HEK293T (cell line): Measurements from ENCODE around the gene XDH.

Source experiments
- CTCF ChIA-PET: fragments of 350-600 bp; formaldehyde crosslinking; extraction: SDS; loops from one replicate; lab custom pipeline; 2021; ENCODE audit warnings: antibody characterized with exemption, inconsistent platforms; lab: Yijun Ruan, JAX
- POLR2A ChIA-PET: fragments of 350-600 bp; formaldehyde crosslinking; extraction: SDS; loops from one replicate; lab custom pipeline; 2020; ENCODE audit warnings: antibody characterized with exemption, inconsistent platforms; lab: Yijun Ruan, JAX
- DNase-seq: peaks from one replicate; pipeline ENCODE4 v3.0.0; 2012; ENCODE audit warnings: mixed read lengths; ENCODE audit errors: extremely low spot score
- ARNT ChIP-seq: fragments of 450-650 bp; IDR thresholded peaks from 2 replicates; pipeline ENCODE4 v1.6.1; 2017; ENCODE audit warnings: mild to moderate bottlenecking
- BHLHE40 ChIP-seq: fragments of 450-650 bp; IDR thresholded peaks from 2 replicates; pipeline ENCODE4 v1.6.1; 2016; ENCODE audit warnings: mild to moderate bottlenecking, moderate library complexity, borderline replicate concordance
- CTBP1 ChIP-seq: fragments of 450-650 bp; IDR thresholded peaks from 2 replicates; pipeline ENCODE4 v1.6.1; 2016; ENCODE audit warnings: borderline replicate concordance
- ELF4 ChIP-seq: fragments of 450-650 bp; IDR thresholded peaks from 2 replicates; pipeline ENCODE4 v1.6.1; 2017; ENCODE audit warnings: antibody characterized with exemption
- FOXA1 ChIP-seq: fragments of 450-650 bp; IDR thresholded peaks from 2 replicates; pipeline ENCODE4 v1.6.1; 2016; ENCODE audit warnings: mild to moderate bottlenecking
- FOXK2 ChIP-seq: fragments of 450-650 bp; IDR thresholded peaks from 2 replicates; pipeline ENCODE4 v1.6.1; 2016; ENCODE audit warnings: mild to moderate bottlenecking
- FOXM1 ChIP-seq: fragments of 450-650 bp; IDR thresholded peaks from 2 replicates; pipeline ENCODE4 v1.6.1; 2017; ENCODE audit warnings: mild to moderate bottlenecking, borderline replicate concordance
- HDGF ChIP-seq: fragments of 450-650 bp; IDR thresholded peaks from 2 replicates; pipeline ENCODE4 v1.6.1; 2017; ENCODE audit warnings: antibody characterized with exemption, borderline replicate concordance
- L3MBTL2 ChIP-seq: fragments of 450-650 bp; conservative IDR thresholded peaks from 2 replicates; pipeline ENCODE4 v1.6.1; 2016; ENCODE audit warnings: mild to moderate bottlenecking
- LEF1 ChIP-seq: fragments of 450-650 bp; IDR thresholded peaks from 2 replicates; pipeline ENCODE4 v1.6.1; 2017; ENCODE audit warnings: mild to moderate bottlenecking, borderline replicate concordance
- NFRKB ChIP-seq: fragments of 450-650 bp; IDR thresholded peaks from 2 replicates; pipeline ENCODE4 v1.6.1; 2016; ENCODE audit warnings: mild to moderate bottlenecking, moderate library complexity
- PKNOX1 ChIP-seq: fragments of 450-650 bp; IDR thresholded peaks from 2 replicates; pipeline ENCODE4 v1.6.1; 2016
- SP1 ChIP-seq: fragments of 450-650 bp; IDR thresholded peaks from 2 replicates; pipeline ENCODE4 v1.6.1; 2017
- SUZ12 ChIP-seq: fragments of 450-650 bp; IDR thresholded peaks from 2 replicates; pipeline ENCODE4 v1.6.1; 2016; ENCODE audit warnings: mild to moderate bottlenecking
- TARDBP ChIP-seq: fragments of 450-650 bp; IDR thresholded peaks from 2 replicates; pipeline ENCODE4 v1.6.1; 2016
- ZNF384 ChIP-seq: fragments of 450-650 bp; IDR thresholded peaks from 2 replicates; pipeline ENCODE4 v1.6.1; 2016

XDH gene

GRCh38 chr2:31359229-31359628 lies 55.3 kb downstream of the XDH start:
- ChIA-PET POLR2A (no interaction called here), CTCF (no interaction called here)
- no peak for TF ChIP-seq FOXA1
- no peak for TF ChIP-seq ARNT
- TF ChIP-seq ZNF384 = no peak
- TF ChIP-seq SP1 = no peak
- no peak for TF ChIP-seq BHLHE40
- TF ChIP-seq CTBP1 = no peak
- DNase-seq = no peak

- TF ChIP-seq BHLHE40 = no peak
- no peak for TF ChIP-seq ARNT
- TF ChIP-seq FOXA1 = no peak
- TF ChIP-seq FOXK2 = no peak
- no peak for TF ChIP-seq HDGF
- TF ChIP-seq SP1 = no peak
- no peak for TF ChIP-seq TARDBP
- no peak for TF ChIP-seq L3MBTL2
- TF ChIP-seq ELF4 = no peak
- no peak for TF ChIP-seq ZNF384
- no peak for TF ChIP-seq CTBP1
- no peak for TF ChIP-seq FOXM1
- no peak for TF ChIP-seq LEF1
- TF ChIP-seq PKNOX1 = no peak
- TF ChIP-seq NFRKB = no peak
- TF ChIP-seq SUZ12 = no peak
- ChIA-PET CTCF (interaction anchor here (1.1 kb wide), 1 partner anchor 9 kb away, joined by 4 read pairs; no protein-coding TSS in a partner anchor), POLR2A (no interaction called here)
- no peak for DNase-seq
Observed at GRCh38 chr2:31354837-31355236, 59.7 kb downstream of the XDH start.

- ChIA-PET POLR2A (no interaction called here), CTCF (no interaction called here)
Observed at GRCh38 chr2:31353179-31353578, 61.4 kb downstream of the XDH start.

GRCh38 chr2:31349684-31350083 lies 64.9 kb downstream of the XDH start:
- DNase-seq = no peak
- CTCF ChIA-PET = no interaction called here
- TF ChIP-seq FOXA1 (no peak), TARDBP (no peak), ZNF384 (no peak), SP1 (no peak), FOXK2 (no peak), ARNT (no peak), SUZ12 (no peak), LEF1 (no peak), CTBP1 (no peak), HDGF (no peak), ELF4 (no peak), BHLHE40 (no peak)
- POLR2A ChIA-PET = no interaction called here

More at GRCh38 chr2:31353179-31353578, 61.4 kb downstream of the XDH start:
- no peak for TF ChIP-seq FOXA1
- no peak for TF ChIP-seq ARNT
- no peak for TF ChIP-seq SP1
- no peak for TF ChIP-seq FOXM1
- TF ChIP-seq HDGF = no peak
- TF ChIP-seq L3MBTL2 = no peak
- TF ChIP-seq BHLHE40 = no peak
- TF ChIP-seq FOXK2 = no peak
- TF ChIP-seq ELF4 = no peak
- no peak for TF ChIP-seq CTBP1
- no peak for TF ChIP-seq PKNOX1
- TF ChIP-seq TARDBP = no peak
- TF ChIP-seq SUZ12 = no peak
- TF ChIP-seq NFRKB = no peak
- no peak for TF ChIP-seq LEF1
- TF ChIP-seq ZNF384 = no peak
- no peak for DNase-seq

GRCh38 chr2:31349160-31349559 lies 65.4 kb downstream of the XDH start:
- ChIA-PET POLR2A (no interaction called here), CTCF (no interaction called here)
- DNase-seq = no peak
- no peak for TF ChIP-seq FOXM1
- TF ChIP-seq ZNF384 = no peak
- TF ChIP-seq ELF4 = no peak
- TF ChIP-seq FOXA1 = no peak
- no peak for TF ChIP-seq ARNT
- no peak for TF ChIP-seq LEF1
- TF ChIP-seq BHLHE40 = no peak
- TF ChIP-seq CTBP1 = no peak
- no peak for TF ChIP-seq HDGF
- TF ChIP-seq SUZ12 = no peak
- no peak for TF ChIP-seq PKNOX1
- TF ChIP-seq NFRKB = no peak
- no peak for TF ChIP-seq FOXK2
- TF ChIP-seq TARDBP = no peak
- TF ChIP-seq SP1 = no peak
- TF ChIP-seq L3MBTL2 = no peak

- DNase-seq = no peak
- CTCF ChIA-PET = no interaction called here
- no peak for TF ChIP-seq CTBP1
- no peak for TF ChIP-seq L3MBTL2
- TF ChIP-seq FOXA1 = no peak
- TF ChIP-seq ELF4 = no peak
- no peak for TF ChIP-seq PKNOX1
- TF ChIP-seq FOXM1 = no peak
- no peak for TF ChIP-seq HDGF
- POLR2A ChIA-PET = no interaction called here
Observed at GRCh38 chr2:31348618-31349017, 65.9 kb downstream of the XDH start.
